Right ventricle myocardium superior (tissue), 1 donor: ENCODE results near the gene EHD4. TPM values are rescaled to one million over a fixed set of nuclear protein-coding genes. Genes with fewer than 3 reads are reported as not detected.
A peak's percentile ranks its signal among the peaks of the same experiment; 100 is the strongest.

Experiments
- ATAC-seq: fragments of 200-7000 bp; cut with Tn5 transposase; one replicate; pipeline ENCODE4 v1.9.1; 2020; ENCODE audit warnings: mild to moderate bottlenecking; ENCODE audit not compliant: poor library complexity
- DNase-seq: peaks from one replicate; pipeline ENCODE4 v3.0.0-alpha.2; 2020
- intact Hi-C: fragments of 100-400 bp; cut with DNase I; formaldehyde crosslinking; loops from one replicate; pipeline ENCODE4 v1.11.2; 2022
- total RNA-seq: library from RNA; stranded (reverse); fragmentation: NEBNext Ultra II Directional; extraction: Animal tissue kit (Norgen Biotek cat#: 25700); gene quantifications from one replicate; pipeline ENCODE4 v1.2.1, GENCODE V29; 2021
- donor health status: DM: no; HTN: yes; CAD: no; lungs with severe emphysema.

Gene EHD4
- total RNA-seq, 1 donor from 2014 or later: 47.2 TPM

- ATAC-seq (no peak), DNase-seq (no peak)
- intact Hi-C loops: no loop called here
Observed at GRCh38 chr15:41893422-41894250, 78.7 kb downstream of the EHD4 start, which contains the start of gene SPTBN5. SPTBN5 (minus strand) TSS chr15:41894053; CDS start chr15:41893497, 556 bp downstream.

- ATAC-seq (peak; percentile 78), DNase-seq (peak; percentile 87)
- intact Hi-C loops: no loop called here
Observed at GRCh38 chr15:41892621-41893421, 79.5 kb downstream of the EHD4 start.

GRCh38 chr15:41891946-41892345 lies 80.4 kb downstream of the EHD4 start:
- ATAC-seq (no peak), DNase-seq (no peak)
- intact Hi-C loops: no loop called here

GRCh38 chr15:41891226-41891625 lies 81.1 kb downstream of the EHD4 start:
- intact Hi-C loops: no loop called here

GRCh38 chr15:41890050-41890690 lies 82.2 kb downstream of the EHD4 start:
- intact Hi-C loops: no loop called here
- DNase-seq (no peak), ATAC-seq (no peak)

More at GRCh38 chr15:41891226-41891625, 81.1 kb downstream of the EHD4 start:
- no peak for DNase-seq
- ATAC-seq: no peak

- ATAC-seq (no peak), DNase-seq (no peak)
- intact Hi-C loops: no loop called here
Observed at GRCh38 chr15:41888662-41889253, 83.6 kb downstream of the EHD4 start.

GRCh38 chr15:41887893-41888292 lies 84.5 kb downstream of the EHD4 start:
- DNase-seq: no peak

GRCh38 chr15:41887161-41887560 lies 85.2 kb downstream of the EHD4 start:
- DNase-seq (no peak), ATAC-seq (no peak)
- intact Hi-C loops: no loop called here

More at GRCh38 chr15:41887893-41888292, 84.5 kb downstream of the EHD4 start:
- intact Hi-C loops: no loop called here
- no peak for ATAC-seq

- DNase-seq: no peak
- intact Hi-C loops: no loop called here
- ATAC-seq: no peak
Observed at GRCh38 chr15:41886741-41887140, 85.6 kb downstream of the EHD4 start.

GRCh38 chr15:41885841-41886240 lies 86.5 kb downstream of the EHD4 start:
- no peak for ATAC-seq
- intact Hi-C loops: no loop called here

GRCh38 chr15:41885321-41885720 lies 87.0 kb downstream of the EHD4 start:
- no peak for ATAC-seq
- intact Hi-C loops: no loop called here
- no peak for DNase-seq

More at GRCh38 chr15:41885841-41886240, 86.5 kb downstream of the EHD4 start:
- no peak for DNase-seq

- intact Hi-C loops: no loop called here
- no peak for DNase-seq
- no peak for ATAC-seq
Observed at GRCh38 chr15:41884458-41884857, 87.9 kb downstream of the EHD4 start.

- DNase-seq (no peak), ATAC-seq (no peak)
- intact Hi-C loops: no loop called here
Observed at GRCh38 chr15:41883484-41883825, 88.9 kb downstream of the EHD4 start.

- DNase-seq (peak; percentile 55), ATAC-seq (peak; percentile 59)
- intact Hi-C loops: no loop called here
Observed at GRCh38 chr15:41882689-41883483, 89.5 kb downstream of the EHD4 start.

GRCh38 chr15:41881920-41882688 lies 90.3 kb downstream of the EHD4 start:
- peak; percentile 70 for DNase-seq
- ATAC-seq: peak; percentile 73
- intact Hi-C loops: no loop called here

- ATAC-seq (peak; percentile 32), DNase-seq (no peak)
- intact Hi-C loops: no loop called here
Observed at GRCh38 chr15:41881550-41881919, 90.8 kb downstream of the EHD4 start.

- intact Hi-C loops: no loop called here
- no peak for ATAC-seq
- no peak for DNase-seq
Observed at GRCh38 chr15:41881086-41881485, 91.3 kb downstream of the EHD4 start.
